ENCODE measurements around the gene EPB41L4A.

The EPB41L4A gene

GRCh38 chr5:112320408-112320807, 98.7 kb downstream of the EPB41L4A start:
- Mint-ChIP-seq H3K4me1 (ENCODE audit: low read depth) (no peaks in the 10 kb centered on the region), H3K4me3 (no peak overlapping the region), H3K36me3 (ENCODE audit: low read depth) (no peaks in the 10 kb centered on the region), H3K27ac (no peak overlapping the region), H3K9me3 (no peaks in the 10 kb centered on the region), H3K27me3 (peaks cover 18% of the 10 kb centered on the region)
- no peak for DNase-seq

GRCh38 chr5:112318346-112318745, 100.7 kb downstream of the EPB41L4A start:
- H3K27ac Mint-ChIP-seq = no peak overlapping the region
- H3K27me3 Mint-ChIP-seq = peaks cover 21% of the 10 kb centered on the region
- no peak overlapping the region for H3K4me3 Mint-ChIP-seq
- no peak for DNase-seq
- H3K9me3 Mint-ChIP-seq = no peaks in the 10 kb centered on the region
- no peaks in the 10 kb centered on the region for H3K4me1 Mint-ChIP-seq (ENCODE audit: low read depth)
- no peaks in the 10 kb centered on the region for H3K36me3 Mint-ChIP-seq (ENCODE audit: low read depth)

GRCh38 chr5:112317866-112318265, 101.2 kb downstream of the EPB41L4A start:
- Mint-ChIP-seq H3K4me1 (ENCODE audit: low read depth) (no peaks in the 10 kb centered on the region), H3K27ac (no peak overlapping the region), H3K27me3 (peaks cover 21% of the 10 kb centered on the region), H3K36me3 (ENCODE audit: low read depth) (no peaks in the 10 kb centered on the region), H3K4me3 (no peak overlapping the region), H3K9me3 (no peaks in the 10 kb centered on the region)
- no peak for DNase-seq

- Mint-ChIP-seq H3K4me1 (ENCODE audit: low read depth) (no peaks in the 10 kb centered on the region), H3K4me3 (no peak overlapping the region), H3K27me3 (peaks cover 21% of the 10 kb centered on the region), H3K36me3 (ENCODE audit: low read depth) (no peaks in the 10 kb centered on the region), H3K9me3 (no peaks in the 10 kb centered on the region), H3K27ac (no peak overlapping the region)
- no peak for DNase-seq
These were observed 102.3 kb downstream of the EPB41L4A start for GRCh38 chr5:112316731-112317130.

GRCh38 chr5:112316006-112316405, 103.1 kb downstream of the EPB41L4A start:
- Mint-ChIP-seq H3K36me3 (ENCODE audit: low read depth) (no peaks in the 10 kb centered on the region), H3K27ac (no peak overlapping the region), H3K4me1 (ENCODE audit: low read depth) (no peaks in the 10 kb centered on the region), H3K9me3 (no peaks in the 10 kb centered on the region), H3K27me3 (peaks cover 22% of the 10 kb centered on the region), H3K4me3 (no peak overlapping the region)
- DNase-seq = no peak

DNA sequence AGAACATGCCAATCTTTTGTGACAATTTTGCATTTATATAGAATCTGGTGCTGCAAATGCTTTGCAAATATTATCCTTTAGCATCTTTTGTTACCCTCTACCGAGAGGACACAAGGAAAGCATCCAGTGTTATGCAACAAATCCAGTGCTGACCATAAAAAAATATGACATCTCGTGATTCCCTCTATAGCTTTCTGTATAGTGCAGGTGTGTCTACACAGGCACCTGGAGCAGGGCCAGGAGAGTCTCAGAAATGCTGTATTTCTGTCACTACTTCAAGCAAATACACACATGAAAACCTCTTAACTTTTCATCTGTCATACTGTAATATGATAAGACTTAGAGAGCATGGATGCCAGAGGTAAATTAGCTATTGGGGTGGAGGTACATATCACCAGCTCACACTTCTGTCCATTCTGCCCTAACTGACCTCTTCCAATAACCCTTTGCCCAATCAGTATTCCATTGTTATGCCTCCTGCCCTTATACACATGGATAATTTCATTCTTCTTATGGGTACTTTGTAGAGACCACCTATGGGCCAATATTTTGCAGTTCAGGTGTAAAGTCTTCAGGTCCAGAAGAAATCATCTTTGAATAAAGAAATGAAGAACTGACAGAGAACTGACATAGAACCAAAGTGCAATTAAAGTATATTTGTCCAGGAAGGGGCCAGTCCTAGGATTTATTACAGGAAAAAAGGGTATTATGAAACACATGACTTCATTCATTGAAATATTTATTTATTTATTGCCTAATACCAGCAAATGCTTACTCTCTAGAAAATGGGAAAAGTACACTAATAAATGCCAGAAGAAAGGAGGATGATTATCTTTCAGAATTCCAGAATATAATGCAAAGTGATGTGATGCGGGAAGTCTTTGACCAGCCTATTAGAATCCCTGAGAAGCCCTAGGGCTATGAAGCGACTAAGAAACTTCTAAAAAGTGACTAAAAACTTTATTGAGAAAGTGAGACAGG, 106.5 kb downstream of the EPB41L4A start:
- no peak overlapping the region for H3K4me3 Mint-ChIP-seq
- H3K27ac Mint-ChIP-seq = no peak overlapping the region
- H3K4me1 Mint-ChIP-seq (ENCODE audit: low read depth) = no peaks in the 10 kb centered on the region
- H3K36me3 Mint-ChIP-seq (ENCODE audit: low read depth) = no peaks in the 10 kb centered on the region
- H3K27me3 Mint-ChIP-seq = peaks cover 6% of the 10 kb centered on the region
- no peaks in the 10 kb centered on the region for H3K9me3 Mint-ChIP-seq
- DNase-seq = no peak

- Mint-ChIP-seq H3K27me3 (peaks cover 13% of the 10 kb centered on the region), H3K9me3 (no peaks in the 10 kb centered on the region), H3K4me1 (ENCODE audit: low read depth) (no peaks in the 10 kb centered on the region), H3K36me3 (ENCODE audit: low read depth) (no peaks in the 10 kb centered on the region), H3K27ac (no peak overlapping the region), H3K4me3 (no peak overlapping the region)
- no peak for DNase-seq
These were observed 108.3 kb downstream of the EPB41L4A start for GRCh38 chr5:112310746-112311145.

DNA sequence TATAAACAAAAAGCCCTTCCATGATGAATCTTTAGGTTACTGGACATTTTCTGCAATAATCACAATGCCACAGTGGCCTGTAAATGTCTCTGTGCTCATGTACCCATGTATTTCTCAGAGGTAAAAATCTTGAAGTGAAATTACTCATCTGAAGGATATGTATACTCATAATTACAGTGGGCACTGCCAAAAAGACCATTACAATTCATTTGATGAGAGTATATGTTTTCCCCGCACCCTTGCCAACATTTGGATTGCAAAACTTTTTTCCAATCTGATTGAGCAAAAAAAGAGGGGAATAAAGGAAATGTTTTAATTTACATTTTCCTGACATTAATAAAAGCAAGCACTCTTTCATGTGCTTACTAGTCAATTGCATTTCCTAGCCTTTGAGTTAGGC, 110.5 kb downstream of the EPB41L4A start:
- no peak for DNase-seq
- H3K27me3 Mint-ChIP-seq = peaks cover 14% of the 10 kb centered on the region
- H3K36me3 Mint-ChIP-seq (ENCODE audit: low read depth) = no peaks in the 10 kb centered on the region
- no peak overlapping the region for H3K4me3 Mint-ChIP-seq
- H3K9me3 Mint-ChIP-seq = no peaks in the 10 kb centered on the region
- no peak overlapping the region for H3K27ac Mint-ChIP-seq
- H3K4me1 Mint-ChIP-seq (ENCODE audit: low read depth) = no peaks in the 10 kb centered on the region

GRCh38 chr5:112306956-112307355, 112.1 kb downstream of the EPB41L4A start:
- Mint-ChIP-seq H3K36me3 (ENCODE audit: low read depth) (no peaks in the 10 kb centered on the region), H3K27me3 (peaks cover 30% of the 10 kb centered on the region), H3K27ac (no peak overlapping the region), H3K4me3 (no peak overlapping the region), H3K4me1 (ENCODE audit: low read depth) (no peaks in the 10 kb centered on the region), H3K9me3 (no peaks in the 10 kb centered on the region)
- no peak for DNase-seq

- DNase-seq = no peak
- no peak overlapping the region for H3K4me3 Mint-ChIP-seq
- no peak overlapping the region for H3K27ac Mint-ChIP-seq
- H3K4me1 Mint-ChIP-seq (ENCODE audit: low read depth) = no peaks in the 10 kb centered on the region
- peaks cover 6% of the 10 kb centered on the region for H3K9me3 Mint-ChIP-seq
- H3K36me3 Mint-ChIP-seq (ENCODE audit: low read depth) = no peaks in the 10 kb centered on the region
- H3K27me3 Mint-ChIP-seq = peaks cover 31% of the 10 kb centered on the region
These were observed 114.3 kb downstream of the EPB41L4A start for GRCh38 chr5:112304743-112305142.

GRCh38 chr5:112303685-112304084, 115.4 kb downstream of the EPB41L4A start:
- DNase-seq = no peak
- no peak overlapping the region for H3K4me3 Mint-ChIP-seq
- H3K4me1 Mint-ChIP-seq (ENCODE audit: low read depth) = no peaks in the 10 kb centered on the region
- peaks cover 31% of the 10 kb centered on the region for H3K27me3 Mint-ChIP-seq
- no peak overlapping the region for H3K27ac Mint-ChIP-seq
- H3K36me3 Mint-ChIP-seq (ENCODE audit: low read depth) = no peaks in the 10 kb centered on the region
- peaks cover 13% of the 10 kb centered on the region for H3K9me3 Mint-ChIP-seq

DNA sequence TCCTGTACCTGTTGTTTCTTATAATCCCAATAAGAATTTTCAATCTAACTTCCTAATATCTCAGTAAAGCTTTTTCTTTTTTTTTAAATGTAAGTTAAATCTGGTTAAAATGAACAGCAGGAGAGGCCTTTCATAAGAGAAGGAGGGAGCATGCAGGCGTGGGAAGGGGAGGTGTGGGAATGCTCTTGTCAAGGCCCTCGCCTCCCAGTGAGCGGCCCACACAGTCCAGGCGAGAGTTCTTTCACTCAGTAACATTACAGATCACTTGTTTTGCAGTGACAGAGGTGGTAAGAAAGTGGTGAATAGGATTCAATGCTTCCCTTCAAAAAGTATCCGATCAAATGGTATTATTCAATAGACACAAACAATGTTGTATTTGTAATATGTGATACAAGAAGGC, 125.0 kb downstream of the EPB41L4A start:
- no peaks in the 10 kb centered on the region for H3K4me1 Mint-ChIP-seq (ENCODE audit: low read depth)
- H3K9me3 Mint-ChIP-seq = peaks cover 13% of the 10 kb centered on the region
- H3K27ac Mint-ChIP-seq = no peak overlapping the region

DNA sequence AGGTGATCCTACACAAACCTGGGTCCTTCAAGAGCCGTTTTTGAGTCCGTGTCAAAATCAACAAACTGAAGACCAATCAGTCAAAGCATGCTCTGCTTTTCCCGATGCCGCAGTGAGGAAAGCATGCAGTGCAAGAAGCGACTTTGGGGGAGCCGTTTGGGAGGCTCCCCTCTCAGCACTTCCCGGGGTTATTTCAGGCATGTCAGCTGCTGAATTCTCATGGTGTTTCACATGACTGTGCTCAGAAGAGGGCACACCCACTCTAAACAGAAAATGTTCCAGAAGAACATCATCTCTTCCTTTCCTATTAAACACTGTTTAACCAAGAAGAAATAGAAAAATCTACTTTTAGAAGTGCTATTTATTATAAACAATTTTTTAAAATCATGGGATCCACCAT, 125.5 kb downstream of the EPB41L4A start:
- H3K9me3 Mint-ChIP-seq = peaks cover 8% of the 10 kb centered on the region
- no peak overlapping the region for H3K27ac Mint-ChIP-seq
- peaks cover 2% of the 10 kb centered on the region for H3K27me3 Mint-ChIP-seq
- DNase-seq = no peak
- H3K36me3 Mint-ChIP-seq (ENCODE audit: low read depth) = no peaks in the 10 kb centered on the region
- no peaks in the 10 kb centered on the region for H3K4me1 Mint-ChIP-seq (ENCODE audit: low read depth)
- H3K4me3 Mint-ChIP-seq = no peak overlapping the region

More for the DNA sequence above, 125.0 kb downstream of the EPB41L4A start:
- DNase-seq = no peak
- H3K36me3 Mint-ChIP-seq (ENCODE audit: low read depth) = no peaks in the 10 kb centered on the region
- H3K4me3 Mint-ChIP-seq = no peak overlapping the region
- peaks cover 2% of the 10 kb centered on the region for H3K27me3 Mint-ChIP-seq

GRCh38 chr5:112290691-112291090, 128.4 kb downstream of the EPB41L4A start:
- DNase-seq = no peak
- H3K27me3 Mint-ChIP-seq = peaks cover 2% of the 10 kb centered on the region
- H3K9me3 Mint-ChIP-seq = no peaks in the 10 kb centered on the region
- no peak overlapping the region for H3K27ac Mint-ChIP-seq
- H3K36me3 Mint-ChIP-seq (ENCODE audit: low read depth) = no peaks in the 10 kb centered on the region
- H3K4me3 Mint-ChIP-seq = no peak overlapping the region
- no peaks in the 10 kb centered on the region for H3K4me1 Mint-ChIP-seq (ENCODE audit: low read depth)

- no peak overlapping the region for H3K4me3 Mint-ChIP-seq
- no peaks in the 10 kb centered on the region for H3K9me3 Mint-ChIP-seq
- no peaks in the 10 kb centered on the region for H3K4me1 Mint-ChIP-seq (ENCODE audit: low read depth)
- peaks cover 2% of the 10 kb centered on the region for H3K27me3 Mint-ChIP-seq
- DNase-seq = no peak
- no peak overlapping the region for H3K27ac Mint-ChIP-seq
- H3K36me3 Mint-ChIP-seq (ENCODE audit: low read depth) = no peaks in the 10 kb centered on the region
These were observed 129.6 kb downstream of the EPB41L4A start for GRCh38 chr5:112289465-112289864.

All from activated T-cell treated with anti-CD3 and anti-CD28 coated beads, Interleukin-2, amount 50 U/mL, for 24 hours (primary cell).